RCC 7860 (cell line): Measurements from ENCODE around the gene NFX1.

Experiments
- DNase-seq: peaks from one replicate; pipeline ENCODE4 v3.0.0-alpha.2; 2015; ENCODE audit warnings: low spot score
- FAIRE-seq: peaks from 2 replicates; lab custom pipeline; 2012; peaks lifted over from hg19 to GRCh38; lab: Jason Lieb, UNC

The NFX1 gene

DNA sequence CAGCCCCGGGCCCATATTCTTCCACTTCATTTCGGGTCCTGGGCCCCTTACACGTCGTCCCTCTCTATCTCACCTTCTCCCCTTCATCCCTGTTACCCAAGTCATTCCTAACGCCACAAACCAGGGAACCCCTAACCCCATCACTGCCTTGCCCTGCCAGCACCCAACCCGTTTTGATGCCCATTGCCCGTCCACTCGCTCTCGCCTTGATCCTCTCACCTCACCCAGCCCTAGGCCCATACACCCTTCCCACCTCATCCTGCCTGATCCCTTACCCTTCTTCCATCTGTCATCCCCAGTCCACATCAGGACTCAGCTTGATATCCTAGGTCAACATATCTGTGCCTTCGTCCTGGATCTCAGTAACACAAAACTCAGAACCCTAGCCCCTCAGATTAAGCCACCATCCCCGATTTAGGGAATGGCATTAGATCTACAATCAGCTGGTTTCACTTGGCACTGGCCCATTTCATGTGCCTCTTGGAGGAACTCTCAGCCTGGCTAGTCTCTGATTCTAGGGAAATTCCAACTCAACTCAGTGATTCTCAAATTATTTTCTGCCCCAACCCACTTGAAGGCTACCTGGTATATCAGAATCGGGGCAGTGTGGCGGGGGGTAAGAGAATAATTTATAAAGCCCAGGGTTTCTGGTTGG lies 25.0 kb upstream of the NFX1 start:
- FAIRE-seq (no peak), DNase-seq (no peak)

DNA sequence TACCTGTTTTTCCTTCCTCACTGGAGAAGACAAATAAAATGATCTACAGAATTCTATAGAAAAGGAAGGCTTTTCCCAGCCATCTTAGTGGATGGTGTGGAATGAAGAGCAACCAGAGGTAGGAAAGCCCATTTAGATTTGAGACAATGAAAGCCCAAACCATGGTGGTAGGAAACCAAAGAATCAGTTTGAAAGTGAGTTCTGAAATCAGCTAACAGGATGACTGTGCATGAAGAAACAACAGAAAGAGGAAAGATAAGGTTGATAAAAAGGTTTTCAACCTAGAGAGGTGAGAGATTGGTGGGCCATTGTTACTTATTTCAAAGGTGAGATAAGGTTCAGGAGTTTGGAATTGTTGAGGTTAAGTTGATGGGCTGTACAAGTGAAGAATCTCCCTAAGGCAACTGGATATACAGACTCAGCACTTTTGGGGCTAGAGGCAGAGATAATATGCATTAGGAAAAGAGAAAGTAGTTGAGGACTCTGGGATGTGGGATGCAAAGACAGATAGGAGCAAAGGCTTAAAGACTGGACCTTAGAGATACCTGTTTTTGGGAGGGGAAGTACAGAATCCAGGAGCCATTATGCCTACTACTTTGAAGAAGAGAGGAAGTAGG lies 23.1 kb upstream of the NFX1 start:
- DNase-seq (no peak), FAIRE-seq (no peak)

DNA sequence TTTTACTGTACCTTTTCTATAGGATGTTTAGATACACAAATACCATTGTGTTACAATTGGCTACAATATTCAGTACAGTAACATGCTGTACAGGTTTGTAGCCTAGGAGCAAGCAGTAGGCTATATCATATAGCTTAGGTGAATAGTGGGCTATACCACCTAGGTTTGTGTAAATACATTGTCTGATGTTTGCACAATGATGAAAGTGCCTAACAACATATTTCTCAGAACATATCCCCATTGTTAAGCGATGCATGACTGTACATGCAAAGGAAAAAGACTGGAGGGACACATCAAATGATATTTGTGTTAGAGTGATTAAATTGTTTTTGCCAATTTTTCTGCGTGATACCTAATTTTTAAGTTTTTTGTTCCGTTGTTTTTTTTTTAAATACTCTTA lies 20.2 kb upstream of the NFX1 start:
- no peak for DNase-seq
- no peak for FAIRE-seq

DNA sequence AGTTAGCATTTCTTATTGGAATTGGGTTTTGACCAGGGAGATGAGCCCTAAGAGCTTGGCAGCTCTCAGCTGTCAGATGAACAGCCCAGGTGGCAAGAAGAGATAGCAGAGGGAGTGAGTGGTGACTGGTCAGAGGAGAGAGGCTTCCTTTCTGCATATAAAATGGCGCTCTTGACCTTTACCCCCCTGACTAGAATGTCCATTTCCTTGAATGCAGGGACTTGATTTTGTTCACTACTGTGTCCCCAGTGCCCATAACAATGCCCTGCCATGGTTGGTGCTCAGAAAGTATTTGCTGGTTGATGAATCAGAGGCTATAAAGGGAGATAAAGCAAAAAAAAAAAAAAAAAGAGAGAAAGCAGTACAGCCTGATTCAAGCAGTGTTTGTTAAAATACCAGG lies 18.3 kb upstream of the NFX1 start:
- peak; percentile 67 for DNase-seq
- peak; percentile 35 for FAIRE-seq

DNA sequence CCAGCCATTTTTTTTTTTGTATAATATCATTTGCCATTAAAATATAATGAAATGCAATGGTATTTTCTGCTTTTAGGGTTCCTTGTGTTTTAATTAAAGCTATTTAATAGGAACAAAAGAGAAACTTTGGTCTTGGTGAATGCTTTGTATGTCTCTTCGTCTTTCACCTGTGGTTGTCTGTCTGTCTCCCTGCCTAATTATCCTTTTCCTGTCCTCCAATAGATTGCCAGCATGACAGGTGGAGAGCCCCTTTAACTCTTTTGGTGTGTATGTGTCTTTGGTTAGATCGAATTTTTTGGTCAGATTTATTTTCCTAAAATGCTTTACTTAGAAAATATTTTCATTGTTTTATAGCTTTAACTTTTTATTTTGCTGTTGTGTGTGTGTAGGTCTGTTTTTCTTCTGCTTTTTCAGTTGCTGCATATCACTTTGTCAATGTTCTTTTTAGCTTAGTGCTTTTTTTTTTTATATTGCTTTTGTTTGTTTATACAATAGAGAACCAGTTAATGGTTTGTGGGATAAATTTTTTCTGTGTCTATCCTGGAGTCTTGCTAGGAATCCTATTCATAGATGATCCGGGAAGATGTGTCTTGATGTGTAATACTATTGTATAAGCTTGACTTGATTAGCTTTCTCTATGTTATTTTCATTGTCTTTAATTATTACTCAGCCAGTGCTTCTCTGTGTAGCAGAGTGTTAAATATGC lies 16.9 kb upstream of the NFX1 start:
- no peak for DNase-seq

DNA sequence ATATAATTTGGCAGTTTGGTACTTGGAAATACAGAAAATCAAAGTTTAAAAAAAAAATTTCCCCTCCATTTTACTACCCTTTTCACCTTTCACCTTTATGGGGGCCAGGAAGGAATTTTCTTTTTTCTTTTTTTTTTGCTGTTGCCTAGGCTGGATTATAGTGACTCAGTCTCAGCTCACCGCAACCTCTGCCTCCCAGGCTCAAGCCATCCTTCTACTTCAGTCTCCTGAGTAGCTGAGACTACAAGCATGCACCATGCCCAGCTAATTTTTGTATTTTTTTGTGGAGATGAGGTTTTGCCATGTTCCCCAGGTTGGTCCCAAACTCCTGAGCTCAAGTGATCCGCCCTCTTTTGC lies 16.4 kb upstream of the NFX1 start:
- DNase-seq, result peak; percentile 29
- peak; percentile 48 for FAIRE-seq

More for the DNA sequence above, 16.9 kb upstream of the NFX1 start:
- no peak for FAIRE-seq

DNA sequence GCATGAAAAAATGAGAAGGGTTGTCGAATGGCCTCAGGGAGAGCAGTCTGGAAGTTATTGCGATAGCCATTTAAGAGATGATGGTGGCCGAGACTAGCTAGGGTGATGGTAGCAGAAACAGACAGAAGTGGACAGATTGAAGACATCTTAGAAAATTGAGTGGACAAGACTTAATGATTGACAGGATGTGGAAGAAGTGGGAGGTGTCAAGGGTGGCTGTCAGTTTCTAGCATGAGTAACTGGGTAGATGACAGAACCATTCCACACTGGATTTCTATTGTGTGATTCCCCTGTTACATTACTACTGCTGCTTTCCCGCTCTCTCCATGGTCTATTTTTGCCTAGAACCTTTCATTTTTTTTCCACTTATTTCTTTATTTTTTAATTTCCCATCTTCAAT lies 12.8 kb upstream of the NFX1 start:
- DNase-seq, result peak; percentile 9
- FAIRE-seq, result no peak

DNA sequence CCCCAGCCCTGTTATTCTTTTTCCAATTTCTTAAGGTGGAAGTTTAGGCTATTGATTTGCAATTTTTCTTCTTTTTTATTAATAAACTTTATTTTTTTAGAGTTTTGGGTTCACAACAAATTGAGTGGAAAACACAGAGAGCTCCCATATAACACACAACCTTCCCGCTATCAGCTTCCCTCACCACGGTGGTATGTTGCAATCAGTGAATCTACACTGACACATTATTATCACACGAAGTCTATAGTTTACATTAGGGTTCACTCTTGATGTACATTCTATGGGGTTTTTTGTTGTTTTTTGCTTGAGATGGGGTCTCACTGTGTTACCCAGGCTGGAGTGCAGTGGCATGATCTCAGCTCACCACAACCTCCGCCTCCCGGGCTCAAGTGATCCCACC lies 4.8 kb upstream of the NFX1 start:
- no peak for DNase-seq
- FAIRE-seq, result no peak

DNA sequence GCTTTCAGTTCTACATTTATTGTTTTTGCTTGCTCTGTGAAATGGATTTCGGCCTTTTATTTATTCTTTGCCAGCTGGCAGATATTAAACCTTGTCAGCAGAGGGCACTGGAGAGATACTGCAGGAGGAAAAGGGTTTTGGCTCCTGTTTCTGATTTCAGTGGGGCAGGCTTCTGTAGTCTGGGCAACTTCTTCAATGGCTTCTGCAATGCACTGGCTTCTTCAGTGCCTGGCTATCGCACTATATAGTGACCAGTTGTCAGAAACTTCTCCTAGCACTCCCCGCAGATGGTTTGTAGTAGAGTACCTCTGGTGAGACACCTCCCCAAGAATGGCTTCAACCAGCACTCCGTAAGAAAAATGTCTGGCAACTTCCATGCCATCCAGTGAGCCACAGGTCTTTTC lies 3.2 kb upstream of the NFX1 start:
- DNase-seq (peak; percentile 42), FAIRE-seq (peak; percentile 45)

DNA sequence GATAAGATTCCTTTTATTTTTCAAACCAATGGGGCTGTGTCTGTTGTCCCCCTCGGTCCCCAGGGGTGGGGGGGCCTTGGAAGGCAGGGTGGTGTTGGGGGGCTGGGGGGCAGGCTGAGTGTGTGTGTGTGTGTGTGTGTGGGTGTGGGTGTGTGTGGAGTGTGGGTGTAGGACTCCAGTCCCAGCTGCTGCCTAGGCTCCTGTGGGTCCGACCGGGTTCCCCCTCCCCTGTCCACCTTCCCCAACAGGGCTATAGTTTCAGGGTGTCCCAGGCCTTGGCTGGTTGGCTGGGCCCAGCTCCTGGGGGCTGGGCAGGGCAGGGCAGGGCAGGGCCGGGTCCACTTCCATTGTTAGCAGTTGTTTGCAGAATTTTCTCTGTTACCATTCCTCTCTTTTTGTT lies 2.1 kb upstream of the NFX1 start:
- FAIRE-seq (no peak), DNase-seq (no peak)

DNA sequence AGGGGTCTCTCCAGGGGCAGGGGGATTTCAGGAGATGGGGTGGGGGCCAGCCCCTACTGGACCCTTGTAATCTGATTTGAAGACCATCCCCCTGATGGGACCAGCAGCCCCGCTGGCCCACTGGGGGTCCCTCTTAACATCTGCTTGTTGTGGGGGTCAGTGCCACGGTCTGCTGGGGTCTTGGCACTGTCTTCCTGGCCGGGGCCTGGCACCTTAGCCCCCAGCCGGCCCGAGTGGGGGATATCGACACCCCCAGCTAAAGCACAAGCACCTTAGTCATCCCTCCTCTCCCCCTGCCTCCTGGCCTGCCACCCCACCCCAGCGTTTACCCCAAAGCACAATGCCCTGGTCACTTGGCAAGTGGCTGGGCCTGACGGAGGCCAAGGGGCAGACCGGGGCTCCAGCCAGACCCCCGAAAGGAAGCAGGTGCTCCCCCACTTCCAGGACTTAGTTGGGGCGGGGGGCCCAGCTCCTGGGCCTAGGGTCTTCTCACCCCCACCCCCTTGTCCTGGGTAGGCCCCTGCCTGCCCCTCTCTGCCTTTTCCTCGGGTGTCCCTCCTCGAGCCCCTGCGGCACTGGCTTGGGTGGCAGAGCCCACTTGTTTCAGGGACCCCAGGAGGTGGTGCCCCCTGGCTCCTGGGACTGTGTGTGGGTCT lies 1.4 kb upstream of the NFX1 start:
- no peak for DNase-seq
- no peak for FAIRE-seq

DNA sequence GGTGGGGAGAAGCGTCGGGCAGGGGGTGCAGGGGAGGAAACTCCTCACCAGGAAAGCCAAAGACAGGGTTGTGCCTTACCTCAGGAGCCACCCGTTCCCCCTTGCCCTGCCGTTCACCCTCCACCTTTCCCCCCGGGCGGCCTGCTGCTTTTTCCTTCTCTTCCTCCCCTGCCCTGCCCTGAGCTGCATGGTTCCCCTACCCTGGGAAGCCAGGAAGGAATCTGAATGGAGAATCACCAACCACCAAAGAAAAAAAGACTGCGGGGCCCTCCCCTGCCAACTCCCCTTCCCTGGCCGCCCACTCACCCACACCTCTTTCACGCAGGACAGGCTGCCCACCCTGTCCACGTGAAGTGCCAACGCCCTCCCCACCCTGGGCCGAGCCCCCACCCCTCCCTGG lies 820 bp upstream of the NFX1 start:
- FAIRE-seq (no peak), DNase-seq (no peak)

DNA sequence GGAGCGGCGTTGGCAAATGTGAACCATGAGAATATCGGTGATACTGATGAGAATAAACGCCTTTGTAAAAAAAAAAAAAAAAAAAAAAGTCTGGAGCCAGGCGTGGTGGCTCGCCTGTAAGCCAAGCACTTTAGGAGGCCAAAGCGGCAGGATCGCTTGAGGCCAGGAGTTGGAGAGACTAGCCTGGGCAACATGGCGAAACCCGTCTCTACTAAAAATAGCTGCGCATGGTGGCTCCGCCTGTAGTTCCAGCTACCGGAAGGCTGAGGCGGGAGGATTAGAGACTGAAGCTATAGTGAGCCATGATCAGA lies 425 bp upstream of the NFX1 start:
- FAIRE-seq (no peak), DNase-seq (no peak)

DNA sequence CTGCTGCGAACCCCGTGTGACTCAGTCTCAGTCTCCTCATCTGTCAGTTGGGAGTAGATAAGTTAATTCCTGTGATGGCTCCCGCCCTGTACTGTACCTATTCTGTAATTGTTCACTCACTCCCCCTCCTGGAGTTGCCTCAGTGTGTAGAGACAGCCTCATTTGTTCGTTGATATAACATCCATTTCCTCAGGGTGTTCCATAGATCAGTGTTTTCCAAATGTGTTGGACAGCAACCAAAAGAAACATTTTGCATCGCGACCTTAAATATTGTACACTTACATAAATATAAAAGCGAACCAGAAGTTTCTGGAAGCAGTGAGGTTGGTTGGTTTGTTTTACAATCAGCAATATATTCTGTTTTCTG lies 698 bp downstream of the NFX1 start:
- FAIRE-seq, result no peak
- DNase-seq, result no peak

DNA sequence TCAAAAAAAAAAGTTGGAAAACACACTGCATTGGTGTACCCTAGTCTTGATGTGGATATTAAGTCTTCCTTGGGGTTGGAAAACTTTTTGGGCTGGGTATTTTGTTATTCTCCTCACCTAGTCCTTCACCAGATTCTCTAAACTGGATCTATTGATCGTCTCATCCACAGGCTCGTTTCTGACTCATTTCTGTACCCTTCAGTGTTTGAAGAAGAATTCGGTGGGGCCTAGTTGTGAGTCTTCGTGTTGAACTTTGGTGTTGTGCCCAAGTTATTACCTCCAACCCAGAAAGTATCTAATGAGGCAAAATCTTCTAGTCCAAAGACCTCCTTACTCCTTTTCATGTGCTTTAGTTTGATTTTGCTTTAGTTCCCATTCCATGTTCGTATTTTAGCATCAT lies 1.6 kb downstream of the NFX1 start:
- DNase-seq (no peak), FAIRE-seq (no peak)

DNA sequence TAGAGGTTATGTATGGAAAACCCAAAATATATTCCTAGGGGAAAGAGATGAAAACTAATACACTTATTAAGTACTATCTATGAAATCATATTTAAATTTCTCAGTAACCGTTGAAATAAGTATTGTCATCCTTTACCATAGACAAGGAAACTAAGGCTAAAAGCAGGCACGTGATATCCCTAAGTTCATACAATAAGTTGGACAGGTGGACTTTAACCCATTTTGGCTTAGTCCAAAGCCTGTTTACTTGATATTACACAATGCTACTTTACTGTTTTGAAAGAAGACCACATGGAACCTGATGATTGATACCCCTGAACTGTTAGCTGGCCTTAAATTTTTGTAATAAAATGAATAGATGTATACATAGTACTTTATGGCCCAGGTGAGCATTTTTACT lies 3.5 kb downstream of the NFX1 start:
- FAIRE-seq (no peak), DNase-seq (no peak)

DNA sequence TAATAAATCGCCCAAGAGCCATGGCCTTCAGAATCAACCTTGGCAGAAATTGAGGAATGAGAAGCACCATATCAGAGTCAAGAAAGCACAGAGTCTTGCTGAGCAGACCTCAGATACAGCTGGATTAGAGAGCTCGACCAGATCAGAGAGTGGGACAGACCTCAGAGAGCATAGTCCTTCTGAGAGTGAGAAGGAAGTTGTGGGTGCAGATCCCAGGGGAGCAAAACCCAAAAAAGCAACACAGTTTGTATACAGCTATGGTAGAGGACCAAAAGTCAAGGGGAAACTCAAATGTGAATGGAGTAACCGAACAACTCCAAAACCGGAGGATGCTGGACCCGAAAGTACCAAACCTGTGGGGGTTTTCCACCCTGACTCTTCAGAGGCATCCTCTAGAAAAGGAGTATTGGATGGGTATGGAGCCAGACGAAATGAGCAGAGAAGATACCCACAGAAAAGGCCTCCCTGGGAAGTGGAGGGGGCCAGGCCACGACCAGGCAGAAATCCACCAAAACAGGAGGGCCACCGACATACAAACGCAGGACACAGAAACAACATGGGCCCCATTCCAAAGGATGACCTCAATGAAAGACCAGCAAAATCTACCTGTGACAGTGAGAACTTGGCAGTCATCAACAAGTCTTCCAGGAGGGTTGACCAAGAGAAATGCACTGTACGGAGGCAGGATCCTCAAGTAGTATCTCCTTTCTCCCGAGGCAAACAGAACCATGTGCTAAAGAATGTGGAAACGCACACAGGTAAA lies 4.5 kb downstream of the NFX1 start:
- no peak for FAIRE-seq
- DNase-seq, result no peak

DNA sequence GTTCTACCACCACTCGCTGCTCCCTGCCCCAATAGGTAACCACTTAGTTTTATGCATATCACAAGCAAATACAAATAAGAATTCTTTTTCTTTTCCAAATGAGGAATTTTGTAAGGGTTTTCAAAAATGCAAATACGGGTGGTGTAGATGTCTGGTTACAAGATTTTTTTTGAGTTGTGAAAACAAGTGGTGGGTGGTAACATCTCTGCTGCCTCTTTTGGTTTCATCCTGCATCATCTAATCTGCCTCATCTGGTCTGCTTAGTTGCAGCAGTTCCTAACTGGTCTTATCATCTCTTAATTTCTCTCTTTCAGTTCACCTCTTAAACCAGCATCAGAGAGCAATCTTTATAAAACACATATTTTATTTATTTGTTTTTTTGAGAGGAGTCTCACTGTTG lies 5.3 kb downstream of the NFX1 start:
- DNase-seq (no peak), FAIRE-seq (no peak)

DNA sequence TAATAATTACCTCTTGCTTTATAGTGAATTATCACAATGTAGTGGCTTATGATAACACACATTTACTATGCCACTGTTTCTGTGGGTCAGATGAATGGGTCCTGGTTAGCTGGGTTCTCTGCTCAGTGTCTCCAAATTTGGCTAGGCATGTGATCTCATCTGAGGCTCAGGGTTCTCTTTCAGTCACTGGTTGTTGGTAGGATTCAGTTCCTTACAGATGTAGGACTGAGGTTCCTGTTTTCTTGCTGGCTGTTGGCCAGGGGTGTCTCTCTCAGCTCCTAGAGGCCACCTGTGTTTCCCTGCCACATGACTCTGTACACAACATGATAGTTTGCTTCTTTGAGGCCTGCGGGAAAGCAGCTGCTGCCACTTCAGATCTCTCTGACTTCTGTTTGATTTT lies 7.1 kb downstream of the NFX1 start:
- DNase-seq (no peak), FAIRE-seq (no peak)

DNA sequence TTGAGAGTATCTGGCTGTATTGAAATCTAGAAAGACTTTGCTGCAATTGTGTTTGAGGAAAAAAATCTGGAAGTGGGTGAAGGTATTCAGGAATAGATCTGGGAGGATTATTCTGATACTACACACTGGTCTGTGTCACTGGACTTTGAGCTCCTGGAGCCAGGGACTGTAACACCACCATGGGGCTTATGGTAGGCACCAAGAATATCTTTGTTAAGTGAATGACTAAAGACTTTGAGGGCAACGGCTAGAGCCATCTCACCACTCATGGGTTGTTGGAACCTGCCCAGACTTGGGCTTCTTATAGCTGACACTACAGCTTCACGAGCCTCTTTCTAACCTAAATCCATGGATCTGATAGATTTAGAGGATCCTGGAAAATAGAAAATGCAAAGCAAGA lies 10.2 kb downstream of the NFX1 start:
- DNase-seq (no peak), FAIRE-seq (no peak)

DNA sequence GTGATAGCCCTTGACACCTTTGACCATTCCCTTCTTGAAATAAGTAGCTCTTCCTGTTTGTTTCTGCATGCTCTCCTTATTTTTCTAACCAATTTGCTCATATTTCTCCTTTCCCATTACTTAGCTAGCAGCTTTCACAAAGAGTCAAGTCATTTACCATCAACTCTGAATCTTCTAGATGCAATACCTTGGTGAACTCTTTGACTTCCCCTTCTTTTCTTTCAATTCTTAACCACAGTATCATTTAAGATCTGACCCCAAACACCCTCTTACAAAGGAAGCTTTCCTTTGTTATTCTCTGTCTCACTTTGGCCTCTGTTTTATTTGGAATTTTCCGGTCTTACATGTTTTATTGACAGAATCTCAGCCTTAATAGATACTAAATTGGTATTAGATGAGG lies 14.0 kb downstream of the NFX1 start:
- no peak for FAIRE-seq
- DNase-seq, result no peak

DNA sequence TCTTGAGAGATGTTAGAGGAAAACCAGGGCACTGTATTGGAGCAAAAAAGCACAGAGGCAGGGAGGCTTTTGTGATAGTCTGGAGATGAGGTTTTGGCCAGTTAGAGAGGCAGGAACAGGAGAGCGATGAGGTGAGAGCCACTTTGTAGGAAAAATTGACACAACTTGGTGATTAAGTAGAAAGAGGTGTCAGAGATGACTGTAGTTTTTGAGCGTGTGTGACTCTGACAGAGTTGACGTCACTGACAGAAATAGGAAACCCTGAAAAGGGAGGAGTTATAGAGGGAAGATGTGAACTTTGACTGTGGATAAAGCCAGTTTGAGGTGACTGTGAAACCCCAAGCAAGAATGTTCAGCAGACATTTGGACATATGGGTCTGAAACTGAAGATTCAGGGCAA lies 15.7 kb downstream of the NFX1 start:
- no peak for DNase-seq
- no peak for FAIRE-seq
